Panc1 (cell line): ENCODE results near the gene PRELID2.
"Not testable (repeated sequence)": the region's sequence is repeated elsewhere in the genome, so short reads cannot be mapped to it uniquely, and the experiment has no call there.

Experiments
- POLR2AphosphoS5 ChIP-seq: IDR thresholded peaks from 2 replicates; pipeline ENCODE4 v1.6.1; 2012; ENCODE audit warnings: mild to moderate bottlenecking, low read depth, low read length, moderate library complexity
- SIN3A ChIP-seq: IDR thresholded peaks from 2 replicates; pipeline ENCODE4 v1.6.1; 2012; ENCODE audit warnings: low read depth, mild to moderate bottlenecking, low read length, moderate library complexity, borderline replicate concordance; ENCODE audit not compliant: insufficient read depth
- TF ChIP-seq, protein P1 (sequence below): fragments of 450-650 bp; IDR thresholded peaks from 2 replicates; pipeline ENCODE4 v1.5.1; 2017; ENCODE audit warnings: mild to moderate bottlenecking
- TF ChIP-seq, protein P2 (sequence below), 2 experiments: IDR thresholded peaks; 2 replicates each; pipeline ENCODE4 v1.6.1; 2011 to 2012; ENCODE audit warnings: low read depth in 2 of 2, control low read depth in 1 of 2, low read length in 1 of 2, mild to moderate bottlenecking in 1 of 2, moderate library complexity in 1 of 2; ENCODE audit not compliant: insufficient read depth in 1 of 2

DNA sequence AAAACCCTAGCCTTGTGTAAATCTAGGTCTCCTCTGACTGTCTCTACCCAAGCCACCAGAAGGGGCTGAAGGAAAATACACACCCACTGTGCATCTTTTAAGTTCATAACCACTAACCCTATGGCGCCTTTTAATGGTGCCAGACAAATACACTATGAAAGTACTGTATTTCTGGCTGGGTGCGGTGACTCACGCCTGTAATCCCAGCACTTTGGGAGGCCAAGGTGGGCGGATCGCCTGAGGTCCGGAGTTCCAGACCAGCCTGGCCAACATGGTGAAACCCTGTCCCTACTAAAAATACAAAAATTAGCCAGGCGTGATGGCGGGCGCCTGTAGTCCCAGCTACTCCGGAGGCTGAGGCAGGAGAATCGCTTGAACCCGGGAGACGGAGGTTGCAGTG is 1.1 kb upstream of the PRELID2 start:
- TF ChIP-seq, protein P1, sequence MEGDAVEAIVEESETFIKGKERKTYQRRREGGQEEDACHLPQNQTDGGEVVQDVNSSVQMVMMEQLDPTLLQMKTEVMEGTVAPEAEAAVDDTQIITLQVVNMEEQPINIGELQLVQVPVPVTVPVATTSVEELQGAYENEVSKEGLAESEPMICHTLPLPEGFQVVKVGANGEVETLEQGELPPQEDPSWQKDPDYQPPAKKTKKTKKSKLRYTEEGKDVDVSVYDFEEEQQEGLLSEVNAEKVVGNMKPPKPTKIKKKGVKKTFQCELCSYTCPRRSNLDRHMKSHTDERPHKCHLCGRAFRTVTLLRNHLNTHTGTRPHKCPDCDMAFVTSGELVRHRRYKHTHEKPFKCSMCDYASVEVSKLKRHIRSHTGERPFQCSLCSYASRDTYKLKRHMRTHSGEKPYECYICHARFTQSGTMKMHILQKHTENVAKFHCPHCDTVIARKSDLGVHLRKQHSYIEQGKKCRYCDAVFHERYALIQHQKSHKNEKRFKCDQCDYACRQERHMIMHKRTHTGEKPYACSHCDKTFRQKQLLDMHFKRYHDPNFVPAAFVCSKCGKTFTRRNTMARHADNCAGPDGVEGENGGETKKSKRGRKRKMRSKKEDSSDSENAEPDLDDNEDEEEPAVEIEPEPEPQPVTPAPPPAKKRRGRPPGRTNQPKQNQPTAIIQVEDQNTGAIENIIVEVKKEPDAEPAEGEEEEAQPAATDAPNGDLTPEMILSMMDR = not testable (repeated sequence)
- TF ChIP-seq POLR2AphosphoS5, SIN3A: not testable (repeated sequence)
- TF ChIP-seq, protein P2, sequence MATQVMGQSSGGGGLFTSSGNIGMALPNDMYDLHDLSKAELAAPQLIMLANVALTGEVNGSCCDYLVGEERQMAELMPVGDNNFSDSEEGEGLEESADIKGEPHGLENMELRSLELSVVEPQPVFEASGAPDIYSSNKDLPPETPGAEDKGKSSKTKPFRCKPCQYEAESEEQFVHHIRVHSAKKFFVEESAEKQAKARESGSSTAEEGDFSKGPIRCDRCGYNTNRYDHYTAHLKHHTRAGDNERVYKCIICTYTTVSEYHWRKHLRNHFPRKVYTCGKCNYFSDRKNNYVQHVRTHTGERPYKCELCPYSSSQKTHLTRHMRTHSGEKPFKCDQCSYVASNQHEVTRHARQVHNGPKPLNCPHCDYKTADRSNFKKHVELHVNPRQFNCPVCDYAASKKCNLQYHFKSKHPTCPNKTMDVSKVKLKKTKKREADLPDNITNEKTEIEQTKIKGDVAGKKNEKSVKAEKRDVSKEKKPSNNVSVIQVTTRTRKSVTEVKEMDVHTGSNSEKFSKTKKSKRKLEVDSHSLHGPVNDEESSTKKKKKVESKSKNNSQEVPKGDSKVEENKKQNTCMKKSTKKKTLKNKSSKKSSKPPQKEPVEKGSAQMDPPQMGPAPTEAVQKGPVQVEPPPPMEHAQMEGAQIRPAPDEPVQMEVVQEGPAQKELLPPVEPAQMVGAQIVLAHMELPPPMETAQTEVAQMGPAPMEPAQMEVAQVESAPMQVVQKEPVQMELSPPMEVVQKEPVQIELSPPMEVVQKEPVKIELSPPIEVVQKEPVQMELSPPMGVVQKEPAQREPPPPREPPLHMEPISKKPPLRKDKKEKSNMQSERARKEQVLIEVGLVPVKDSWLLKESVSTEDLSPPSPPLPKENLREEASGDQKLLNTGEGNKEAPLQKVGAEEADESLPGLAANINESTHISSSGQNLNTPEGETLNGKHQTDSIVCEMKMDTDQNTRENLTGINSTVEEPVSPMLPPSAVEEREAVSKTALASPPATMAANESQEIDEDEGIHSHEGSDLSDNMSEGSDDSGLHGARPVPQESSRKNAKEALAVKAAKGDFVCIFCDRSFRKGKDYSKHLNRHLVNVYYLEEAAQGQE (IDR thresholded peaks at IDR 0.05; ENCODE audit: insufficient read depth in 1 of 2, low read depth in 2 of 2, low read length in 1 of 2) = not testable (repeated sequence)
